AG04450 (cell line): ENCODE measurements around the gene KANSL3. TPM values are rescaled to one million over a fixed set of nuclear protein-coding genes. Genes with fewer than 3 reads are reported as not detected.
A peak's percentile ranks its signal among the peaks of the same experiment; 100 is the strongest.

Experiments used
- CTCF ChIA-PET: fragments of 300-600, 350-600 bp; formaldehyde crosslinking; extraction: SDS; loops from one replicate; lab custom pipeline; 2022; ENCODE audit warnings: antibody characterized with exemption, inconsistent platforms; lab: Charles Lee
- POLR2A ChIA-PET: fragments of 350-600 bp; formaldehyde crosslinking; extraction: SDS; loops from one replicate; lab custom pipeline; 2021; ENCODE audit warnings: antibody characterized with exemption, inconsistent platforms; lab: Yijun Ruan, JAX
- DNase-seq: peaks from one replicate; pipeline ENCODE4 v3.0.0-alpha.2; 2011; ENCODE audit warnings: low read depth, low spot score
- H3K27ac ChIP-seq: one replicate; pipeline ENCODE4 v1.5.1; 2012; ENCODE audit warnings: low read depth, low read length, control low read depth
- H3K27me3 ChIP-seq: one replicate; pipeline ENCODE4 v1.6.0; 2012; ENCODE audit warnings: low read length; ENCODE audit not compliant: control insufficient read depth, insufficient read depth
- H3K4me3 ChIP-seq: 2 replicates; pipeline ENCODE4 v1.5.1; 2011; ENCODE audit warnings: mild to moderate bottlenecking, low read depth, low read length, control low read depth
- H3K9me3 ChIP-seq: 2 replicates; pipeline ENCODE4 v1.5.1; 2012; ENCODE audit warnings: low read length; ENCODE audit not compliant: control insufficient read depth, insufficient read depth
- CTCF ChIP-seq: IDR thresholded peaks from 2 replicates; pipeline ENCODE4 v1.5.1; 2011; ENCODE audit warnings: low read depth, low read length, control low read depth, inconsistent platforms
- polyA plus RNA-seq: library from polyadenylated mRNA; depleted of rRNA; stranded (reverse); fragments of >200 nt; gene quantifications from 2 replicates; pipeline ENCODE4 v1.2.3, GENCODE V29; 2011

KANSL3 gene
- polyA plus RNA-seq, 1 experiment = 17.1 TPM

- no peak overlapping the region for H3K4me3 ChIP-seq
- POLR2A ChIA-PET = interaction anchor here (1.1 kb wide), 1 partner anchor 60 kb away, joined by 3 read pairs; no protein-coding TSS in a partner anchor
- no peak for DNase-seq
- no peak for TF ChIP-seq CTCF
- no peaks in the 10 kb centered on the region for H3K27me3 ChIP-seq
- H3K27ac ChIP-seq = no peak overlapping the region
- no peaks in the 10 kb centered on the region for H3K9me3 ChIP-seq
- CTCF ChIA-PET = interaction anchor here (0.7 kb wide), 1 partner anchor 246 kb away, joined by 3 read pairs; no protein-coding TSS in a partner anchor
Measured at GRCh38 chr2:96633641-96634040, 4.5 kb downstream of the KANSL3 start.

GRCh38 chr2:96631804-96632435 is 6.2 kb downstream of the KANSL3 start:
- Histone ChIP-seq H3K27me3 (no peaks in the 10 kb centered on the region), H3K9me3 (no peaks in the 10 kb centered on the region), H3K4me3 (no peak overlapping the region), H3K27ac (peak overlapping the region; percentile 24)
- no peak for TF ChIP-seq CTCF
- ChIA-PET CTCF (no interaction called here), POLR2A (no interaction called here)
- DNase-seq = peak; percentile 50

- H3K9me3 ChIP-seq = no peaks in the 10 kb centered on the region
- DNase-seq = no peak
- CTCF ChIA-PET = interaction anchor here (0.6 to 1.0 kb wide), 2 partner anchors 134 to 225 kb away, joined by 3 to 4 read pairs; no protein-coding TSS in a partner anchor
- no peaks in the 10 kb centered on the region for H3K27me3 ChIP-seq
- TF ChIP-seq CTCF = no peak
- POLR2A ChIA-PET = no interaction called here
- H3K27ac ChIP-seq = no peak overlapping the region
- H3K4me3 ChIP-seq = no peak overlapping the region
Measured at GRCh38 chr2:96626553-96626942, 11.6 kb downstream of the KANSL3 start.

- no peak overlapping the region for H3K27ac ChIP-seq
- TF ChIP-seq CTCF = no peak
- no peaks in the 10 kb centered on the region for H3K9me3 ChIP-seq
- CTCF ChIA-PET = interaction anchor here (1.0 kb wide), 1 partner anchor 134 kb away, joined by 4 read pairs; no protein-coding TSS in a partner anchor
- H3K4me3 ChIP-seq = no peak overlapping the region
- DNase-seq = no peak
- POLR2A ChIA-PET = no interaction called here
- no peaks in the 10 kb centered on the region for H3K27me3 ChIP-seq
Measured at GRCh38 chr2:96625571-96626552, 12.2 kb downstream of the KANSL3 start.
